A673 (cell line): Measurements from ENCODE around the gene LARGE1. TPM values are rescaled to one million over a fixed set of nuclear protein-coding genes. Genes with fewer than 3 reads are reported as not detected.

Experiments
- BruUV-seq: library from RNA; stranded (reverse); fragments of 400-500 nt; replicated peaks from 2 replicates; lab custom pipeline; 2021; lab: Mats Ljungman, UMichigan
- CTCF ChIA-PET: fragments of 300-600 bp; sonication (Branson Sonifier 250); formaldehyde crosslinking; loops from one replicate; lab custom pipeline; 2022; ENCODE audit warnings: antibody characterized with exemption; lab: Charles Lee
- POLR2A ChIA-PET: fragments of 300-600 bp; sonication (Branson Sonifier 250); formaldehyde crosslinking; loops from one replicate; lab custom pipeline; 2022; ENCODE audit warnings: antibody characterized with exemption; ENCODE audit not compliant: low non-redundant PET; lab: Charles Lee
- DNase-seq: peaks from one replicate; pipeline ENCODE4 v3.0.0-alpha.2; 2015; ENCODE audit warnings: low spot score
- H3K27ac ChIP-seq: fragments of 200-600 bp; sonication (generic); 2 replicates; pipeline ENCODE4 v1.5.1; 2016; ENCODE audit warnings: mixed run types, low read depth, mild to moderate bottlenecking, mixed read lengths, antibody characterized with exemption, low read length; ENCODE audit not compliant: poor library complexity, severe bottlenecking
- H3K27me3 ChIP-seq: fragments of 200-600 bp; sonication (generic); replicated peaks from 2 replicates; pipeline ENCODE4 v1.6.1; 2017; ENCODE audit warnings: mixed run types, low read depth, mild to moderate bottlenecking, mixed read lengths, antibody characterized with exemption, low read length; ENCODE audit not compliant: insufficient read depth, poor library complexity
- H3K36me3 ChIP-seq: fragments of 200-600 bp; sonication (generic); 2 replicates; pipeline ENCODE4 v1.6.1; 2016; ENCODE audit warnings: mixed run types, mild to moderate bottlenecking, mixed read lengths, antibody characterized with exemption, low read length; ENCODE audit not compliant: insufficient read depth, poor library complexity, severe bottlenecking
- H3K4me1 ChIP-seq: fragments of 200-600 bp; sonication (generic); 2 replicates; pipeline ENCODE4 v1.6.1; 2017; ENCODE audit warnings: mixed run types, mild to moderate bottlenecking, mixed read lengths, antibody characterized with exemption, low read length; ENCODE audit not compliant: insufficient read depth, poor library complexity, severe bottlenecking
- H3K4me3 ChIP-seq: fragments of 200-600 bp; sonication (generic); 2 replicates; pipeline ENCODE4 v1.5.1; 2016; ENCODE audit warnings: low read depth, mixed run types, mild to moderate bottlenecking, mixed read lengths, low read length; ENCODE audit not compliant: poor library complexity, severe bottlenecking
- H3K9me3 ChIP-seq: fragments of 200-600 bp; sonication (generic); 2 replicates; pipeline ENCODE4 v1.6.1; 2016; ENCODE audit warnings: mixed run types, low read depth, mild to moderate bottlenecking, mixed read lengths, antibody characterized with exemption, low read length; ENCODE audit not compliant: poor library complexity, severe bottlenecking
- CTCF ChIP-seq: fragments of 300-800, 200-600 bp; sonication (generic); conservative IDR thresholded peaks from 2 replicates; pipeline ENCODE4 v1.5.1; 2017; ENCODE audit warnings: low read depth, mild to moderate bottlenecking, antibody characterized with exemption, low read length, moderate library complexity, mixed read lengths
- EZH2 ChIP-seq: fragments of 200-600 bp; sonication (generic); IDR thresholded peaks from 2 replicates; pipeline ENCODE4 v1.6.1; 2017; ENCODE audit warnings: borderline replicate concordance, low read depth, mild to moderate bottlenecking, mixed read lengths, antibody characterized with exemption, low read length; ENCODE audit not compliant: poor library complexity, severe bottlenecking
- intact Hi-C: fragments of 100-400 bp; cut with micrococcal nuclease; formaldehyde crosslinking; loops from one replicate; pipeline ENCODE4 v1.10.0; 2022; ENCODE audit not compliant: unreplicated experiment
- total RNA-seq: library from RNA; stranded (reverse); gene quantifications from 2 replicates; pipeline ENCODE4 v1.2.3, GENCODE V29; 2021

LARGE1 gene
- total RNA-seq, 1 experiment from 2014 or later = not detected

- BruUV-seq = no TSS peak
- CTCF ChIA-PET = no interaction called here
- Histone ChIP-seq H3K9me3 (peaks cover 49% of the 10 kb centered on the region), H3K4me3 (no peak overlapping the region), H3K27ac (no peak overlapping the region), H3K27me3 (no peaks in the 10 kb centered on the region), H3K4me1 (no peaks in the 10 kb centered on the region), H3K36me3 (no peaks in the 10 kb centered on the region)
- no peak for DNase-seq
- POLR2A ChIA-PET = no interaction called here
- TF ChIP-seq EZH2 (no peak), CTCF (no peak)
- intact Hi-C loops = no loop called here
These were observed 212.7 kb downstream of the LARGE1 start for GRCh38 chr22:33707581-33707980.

GRCh38 chr22:33706100-33706499 is 214.2 kb downstream of the LARGE1 start:
- no TSS peak for BruUV-seq
- no peak overlapping the region for H3K4me3 ChIP-seq
- H3K27ac ChIP-seq = no peak overlapping the region
- ChIA-PET CTCF (no interaction called here), POLR2A (no interaction called here)
- no peaks in the 10 kb centered on the region for H3K4me1 ChIP-seq
- H3K9me3 ChIP-seq = peaks cover 40% of the 10 kb centered on the region
- intact Hi-C loops = no loop called here
- no peak for TF ChIP-seq EZH2
- TF ChIP-seq CTCF = no peak
- DNase-seq = no peak
- no peaks in the 10 kb centered on the region for H3K36me3 ChIP-seq
- H3K27me3 ChIP-seq = no peaks in the 10 kb centered on the region

DNA sequence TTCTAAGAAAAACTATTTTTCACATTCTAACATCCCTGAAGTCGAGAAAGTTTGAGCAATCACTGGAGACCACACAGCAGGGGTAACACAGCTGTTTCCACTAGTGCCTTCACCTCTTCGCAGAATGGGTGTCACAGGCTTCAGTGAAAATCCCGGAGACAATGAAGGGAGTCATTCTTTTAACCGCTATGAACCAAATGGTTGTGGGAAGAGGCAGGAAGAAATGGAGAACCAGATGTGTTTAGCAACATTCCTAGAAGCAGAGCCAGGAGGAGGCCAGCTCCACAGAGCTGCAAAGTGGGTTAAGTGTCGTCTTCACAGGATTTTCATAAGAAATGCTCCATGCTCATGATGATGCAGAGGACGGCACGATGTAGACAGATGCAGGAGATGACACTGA is 221.1 kb downstream of the LARGE1 start:
- ChIA-PET POLR2A (no interaction called here), CTCF (no interaction called here)
- no TSS peak for BruUV-seq
- H3K27ac ChIP-seq = no peak overlapping the region
- no peaks in the 10 kb centered on the region for H3K36me3 ChIP-seq
- DNase-seq = no peak
- TF ChIP-seq EZH2 = no peak
- TF ChIP-seq CTCF = no peak
- intact Hi-C loops = no loop called here
- no peak overlapping the region for H3K4me3 ChIP-seq
- peaks cover 32% of the 10 kb centered on the region for H3K9me3 ChIP-seq
- no peaks in the 10 kb centered on the region for H3K4me1 ChIP-seq
- H3K27me3 ChIP-seq = no peaks in the 10 kb centered on the region
